BE2C (cell line): ENCODE results near the gene FRS3.

ENCODE experiments used
- DNase-seq: peaks from one replicate; pipeline ENCODE4 v3.0.0-alpha.2; 2020
- H3K27me3 ChIP-seq: fragments of 250-450 bp; sonication (Bioruptor Pico); 2 replicates; pipeline ENCODE4 v1.5.1; 2020; ENCODE audit warnings: mild to moderate bottlenecking
- H3K36me3 ChIP-seq: fragments of 250-450 bp; sonication (Bioruptor Pico); 2 replicates; pipeline ENCODE4 v1.5.1; 2020; ENCODE audit warnings: mild to moderate bottlenecking
- H3K4me1 ChIP-seq: fragments of 250-450 bp; sonication (Bioruptor Pico); 2 replicates; pipeline ENCODE4 v1.5.1; 2020
- H3K4me3 ChIP-seq: 2 replicates; pipeline ENCODE4 v1.5.1; 2011; ENCODE audit warnings: low read depth, low read length
- H3K9me3 ChIP-seq: fragments of 250-450 bp; sonication (Bioruptor Pico); 2 replicates; pipeline ENCODE4 v1.5.1; 2020
- CTCF ChIP-seq: IDR thresholded peaks from 2 replicates; pipeline ENCODE4 v1.5.1; 2012; ENCODE audit warnings: mild to moderate bottlenecking, low read depth, low read length

The FRS3 gene

GRCh38 chr6:41811095-41811494 lies 31.4 kb upstream of the FRS3 start:
- Histone ChIP-seq H3K36me3 (no peaks in the 10 kb centered on the region; the same call in 1 of the 2 replicates), H3K27me3 (no peaks in the 10 kb centered on the region), H3K4me1 (no peaks in the 10 kb centered on the region), H3K4me3 (no peak overlapping the region), H3K9me3 (no peaks in the 10 kb centered on the region)
- DNase-seq, result no peak
- no peak for TF ChIP-seq CTCF

GRCh38 chr6:41805830-41806774 lies 26.4 kb upstream of the FRS3 start:
- no peaks in the 10 kb centered on the region for H3K4me1 ChIP-seq

DNA sequence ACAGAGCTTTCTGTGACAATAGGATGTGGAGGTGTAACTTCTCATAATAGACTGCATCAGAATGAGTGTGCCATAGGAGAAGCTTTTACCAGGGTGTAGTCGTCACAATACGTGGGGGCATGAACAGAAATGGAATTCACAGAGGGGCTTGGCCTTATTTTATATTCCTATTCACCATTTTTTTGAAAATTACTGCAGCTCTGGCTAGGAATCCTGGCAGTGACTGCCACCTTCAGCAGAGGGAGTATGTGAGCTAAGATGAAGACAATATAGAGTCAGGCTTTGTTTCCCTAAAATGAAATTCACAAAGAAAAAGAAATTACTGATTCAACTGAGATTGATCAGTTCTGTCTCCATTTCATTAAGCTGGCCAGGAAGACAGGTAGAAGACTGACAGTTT lies 21.7 kb upstream of the FRS3 start:
- Histone ChIP-seq H3K9me3 (no peaks in the 10 kb centered on the region), H3K4me3 (no peak overlapping the region), H3K4me1 (no peaks in the 10 kb centered on the region), H3K36me3 (peaks cover 13% of the 10 kb centered on the region), H3K27me3 (no peaks in the 10 kb centered on the region)
- TF ChIP-seq CTCF, result peak; percentile 64
- DNase-seq, result no peak

More at GRCh38 chr6:41805830-41806774, 26.4 kb upstream of the FRS3 start:
- no peak for DNase-seq
- TF ChIP-seq CTCF, result no peak
- no peak overlapping the region for H3K4me3 ChIP-seq
- no peaks in the 10 kb centered on the region for H3K9me3 ChIP-seq
- peaks cover 4% of the 10 kb centered on the region; the same call in 1 of the 2 replicates for H3K36me3 ChIP-seq
- H3K27me3 ChIP-seq, result no peaks in the 10 kb centered on the region

- H3K36me3 ChIP-seq, result peaks cover 14% of the 10 kb centered on the region
- no peak overlapping the region for H3K4me3 ChIP-seq
- TF ChIP-seq CTCF, result no peak
- H3K4me1 ChIP-seq, result no peaks in the 10 kb centered on the region
- no peak for DNase-seq
- no peaks in the 10 kb centered on the region for H3K9me3 ChIP-seq
- H3K27me3 ChIP-seq, result no peaks in the 10 kb centered on the region
These were observed 19.8 kb upstream of the FRS3 start for GRCh38 chr6:41799559-41799911.

- DNase-seq, result no peak
- TF ChIP-seq CTCF, result no peak
- Histone ChIP-seq H3K4me1 (no peaks in the 10 kb centered on the region), H3K9me3 (no peaks in the 10 kb centered on the region), H3K27me3 (no peaks in the 10 kb centered on the region), H3K4me3 (no peak overlapping the region), H3K36me3 (peaks cover 14% of the 10 kb centered on the region)
These were observed 19.3 kb upstream of the FRS3 start for GRCh38 chr6:41798901-41799558.

- H3K9me3 ChIP-seq, result no peaks in the 10 kb centered on the region
- H3K27me3 ChIP-seq, result no peaks in the 10 kb centered on the region
- no peak for TF ChIP-seq CTCF
- no peak for DNase-seq
- H3K4me3 ChIP-seq, result no peak overlapping the region
- H3K36me3 ChIP-seq, result peaks cover 21% of the 10 kb centered on the region
- no peaks in the 10 kb centered on the region for H3K4me1 ChIP-seq
These were observed 16.8 kb upstream of the FRS3 start for GRCh38 chr6:41796474-41796873.
